Measurements from ENCODE around the gene CDC42SE2. TPM values are rescaled to one million over a fixed set of nuclear protein-coding genes. Genes with fewer than 3 reads are reported as not detected.

Gene CDC42SE2
- total RNA-seq, 2 donors from 2014 or later, result 51.0 to 63.5 TPM

- Histone ChIP-seq H3K4me1 (replicated peaks) (no peaks in the 10 kb centered on the region), H3K27me3 (replicated peaks; ENCODE audit: insufficient read depth) (no peaks in the 10 kb centered on the region), H3K9me3 (no peaks in the 10 kb centered on the region), H3K4me3 (no peak overlapping the region), H3K36me3 (no peaks in the 10 kb centered on the region), H3K27ac (no peak overlapping the region)
- TF ChIP-seq POLR2A (IDR thresholded peaks at IDR 0.05) (no peak), POLR2AphosphoS5 (IDR thresholded peaks at IDR 0.05) (no peak), CTCF (IDR thresholded peaks at IDR 0.05) (no peak)
- intact Hi-C loops (cut with DNase I), result no loop called here
- 93% methylated on average over 2 of the region's 2 CpGs for WGBS
- DNase-seq (ENCODE audit: low spot score), result no peak
These were observed 108.0 kb downstream of the CDC42SE2 start for GRCh38 chr5:131371835-131372234.

- Histone ChIP-seq H3K9me3 (no peaks in the 10 kb centered on the region), H3K36me3 (no peaks in the 10 kb centered on the region), H3K4me1 (replicated peaks) (no peaks in the 10 kb centered on the region), H3K27me3 (replicated peaks; ENCODE audit: insufficient read depth) (no peaks in the 10 kb centered on the region), H3K27ac (no peak overlapping the region), H3K4me3 (no peak overlapping the region)
- WGBS, result 87% methylated on average over 5 of the region's 5 CpGs
- intact Hi-C loops (cut with DNase I), result no loop called here
- TF ChIP-seq POLR2AphosphoS5 (IDR thresholded peaks at IDR 0.05) (no peak), POLR2A (IDR thresholded peaks at IDR 0.05) (no peak), CTCF (IDR thresholded peaks at IDR 0.05) (no peak)
- DNase-seq (ENCODE audit: low spot score), result no peak
These were observed 109.4 kb downstream of the CDC42SE2 start for GRCh38 chr5:131373265-131373664.

GRCh38 chr5:131375351-131375750 lies 111.5 kb downstream of the CDC42SE2 start:
- WGBS, result 84% methylated on average over 2 of the region's 2 CpGs
- intact Hi-C loops (cut with DNase I), result no loop called here

GRCh38 chr5:131377346-131377745 lies 113.5 kb downstream of the CDC42SE2 start:
- no peak for DNase-seq (ENCODE audit: low spot score)
- TF ChIP-seq CTCF (IDR thresholded peaks at IDR 0.05) (no peak), POLR2AphosphoS5 (IDR thresholded peaks at IDR 0.05) (no peak), POLR2A (IDR thresholded peaks at IDR 0.05) (no peak)
- Histone ChIP-seq H3K36me3 (no peaks in the 10 kb centered on the region), H3K27me3 (replicated peaks; ENCODE audit: insufficient read depth) (no peaks in the 10 kb centered on the region), H3K4me3 (no peak overlapping the region), H3K9me3 (no peaks in the 10 kb centered on the region), H3K27ac (no peak overlapping the region), H3K4me1 (replicated peaks) (no peaks in the 10 kb centered on the region)
- intact Hi-C loops (cut with DNase I), result no loop called here
- 95% methylated on average over 6 of the region's 6 CpGs for WGBS

More at GRCh38 chr5:131375351-131375750, 111.5 kb downstream of the CDC42SE2 start:
- Histone ChIP-seq H3K27ac (no peak overlapping the region), H3K9me3 (no peaks in the 10 kb centered on the region), H3K4me1 (replicated peaks) (no peaks in the 10 kb centered on the region), H3K36me3 (no peaks in the 10 kb centered on the region), H3K4me3 (no peak overlapping the region), H3K27me3 (replicated peaks; ENCODE audit: insufficient read depth) (no peaks in the 10 kb centered on the region)
- DNase-seq (ENCODE audit: low spot score), result no peak
- no peak for TF ChIP-seq POLR2AphosphoS5 (IDR thresholded peaks at IDR 0.05)
- TF ChIP-seq CTCF (IDR thresholded peaks at IDR 0.05), result no peak
- TF ChIP-seq POLR2A (IDR thresholded peaks at IDR 0.05), result no peak

GRCh38 chr5:131377785-131378325 lies 114.0 kb downstream of the CDC42SE2 start:
- intact Hi-C loops (cut with DNase I), result no loop called here
- no peak for DNase-seq (ENCODE audit: low spot score)
- Histone ChIP-seq H3K4me3 (no peak overlapping the region), H3K9me3 (no peaks in the 10 kb centered on the region), H3K4me1 (replicated peaks) (no peaks in the 10 kb centered on the region), H3K27me3 (replicated peaks; ENCODE audit: insufficient read depth) (no peaks in the 10 kb centered on the region), H3K27ac (no peak overlapping the region), H3K36me3 (no peaks in the 10 kb centered on the region)
- no peak for TF ChIP-seq CTCF (IDR thresholded peaks at IDR 0.05)
- TF ChIP-seq POLR2AphosphoS5 (IDR thresholded peaks at IDR 0.05), result no peak
- TF ChIP-seq POLR2A (IDR thresholded peaks at IDR 0.05), result no peak
- WGBS, result 68% methylated on average over 2 of the region's 2 CpGs
